ENCODE data around the gene COBLL1. TPM values are rescaled to one million over a fixed set of nuclear protein-coding genes. Genes with fewer than 3 reads are reported as not detected.

Gene COBLL1
- total and polyA plus RNA-seq, 2 experiments from 2014 or later: 19.6 to 33.5 TPM

DNA sequence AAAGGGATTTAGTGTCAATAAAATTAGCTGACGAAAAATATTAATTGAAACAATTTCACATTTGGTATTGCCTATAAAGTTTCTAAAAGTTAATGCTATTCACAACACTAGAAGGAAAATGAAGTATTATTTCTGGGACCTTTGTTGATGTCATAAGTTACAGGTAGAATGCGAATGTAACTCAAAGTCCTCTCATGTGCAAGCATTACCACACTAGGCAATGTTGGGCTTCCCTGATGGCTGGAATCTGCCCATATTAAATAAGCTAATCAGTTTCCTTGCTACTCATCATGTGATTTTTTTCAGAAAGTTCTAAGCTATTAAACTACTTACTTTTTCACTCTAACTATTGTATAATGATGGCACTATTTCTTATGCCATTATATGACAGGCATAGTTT, 44.6 kb downstream of the COBLL1 start:
- Histone ChIP-seq H3K27me3 (peaks cover 63% of the 10 kb centered on the region), H3K27ac (no peak overlapping the region), H3K9me3 (ENCODE audit: low read depth) (no peaks in the 10 kb centered on the region), H3K4me3 (no peak overlapping the region), H3K36me3 (no peaks in the 10 kb centered on the region), H3K4me1 (ENCODE audit: low read depth) (peaks cover 3% of the 10 kb centered on the region)
- DNase-seq (ENCODE audit: low read depth in 1 of 2, low spot score in 1 of 2): no peak
- TF ChIP-seq, protein P1, sequence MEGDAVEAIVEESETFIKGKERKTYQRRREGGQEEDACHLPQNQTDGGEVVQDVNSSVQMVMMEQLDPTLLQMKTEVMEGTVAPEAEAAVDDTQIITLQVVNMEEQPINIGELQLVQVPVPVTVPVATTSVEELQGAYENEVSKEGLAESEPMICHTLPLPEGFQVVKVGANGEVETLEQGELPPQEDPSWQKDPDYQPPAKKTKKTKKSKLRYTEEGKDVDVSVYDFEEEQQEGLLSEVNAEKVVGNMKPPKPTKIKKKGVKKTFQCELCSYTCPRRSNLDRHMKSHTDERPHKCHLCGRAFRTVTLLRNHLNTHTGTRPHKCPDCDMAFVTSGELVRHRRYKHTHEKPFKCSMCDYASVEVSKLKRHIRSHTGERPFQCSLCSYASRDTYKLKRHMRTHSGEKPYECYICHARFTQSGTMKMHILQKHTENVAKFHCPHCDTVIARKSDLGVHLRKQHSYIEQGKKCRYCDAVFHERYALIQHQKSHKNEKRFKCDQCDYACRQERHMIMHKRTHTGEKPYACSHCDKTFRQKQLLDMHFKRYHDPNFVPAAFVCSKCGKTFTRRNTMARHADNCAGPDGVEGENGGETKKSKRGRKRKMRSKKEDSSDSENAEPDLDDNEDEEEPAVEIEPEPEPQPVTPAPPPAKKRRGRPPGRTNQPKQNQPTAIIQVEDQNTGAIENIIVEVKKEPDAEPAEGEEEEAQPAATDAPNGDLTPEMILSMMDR (IDR thresholded peaks at IDR 0.05; ENCODE audit: low read depth, low read length): no peak

- Histone ChIP-seq H3K4me1 (ENCODE audit: low read depth) (peaks cover 3% of the 10 kb centered on the region), H3K27me3 (peaks cover 53% of the 10 kb centered on the region), H3K9me3 (ENCODE audit: low read depth) (no peaks in the 10 kb centered on the region), H3K36me3 (no peaks in the 10 kb centered on the region), H3K27ac (no peak overlapping the region), H3K4me3 (no peak overlapping the region)
- DNase-seq (ENCODE audit: low read depth in 1 of 2, low spot score in 1 of 2): peak in 1 of 2 donors; percentile 7
- TF ChIP-seq, protein P1 (IDR thresholded peaks at IDR 0.05; ENCODE audit: low read depth, low read length): no peak
These were observed 47.0 kb downstream of the COBLL1 start for GRCh38 chr2:164794432-164795231.

GRCh38 chr2:164794016-164794415, 47.6 kb downstream of the COBLL1 start:
- TF ChIP-seq, protein P1 (IDR thresholded peaks at IDR 0.05; ENCODE audit: low read depth, low read length): no peak
- Histone ChIP-seq H3K4me3 (no peak overlapping the region), H3K4me1 (ENCODE audit: low read depth) (peaks cover 3% of the 10 kb centered on the region), H3K27ac (no peak overlapping the region), H3K27me3 (peaks cover 47% of the 10 kb centered on the region), H3K9me3 (ENCODE audit: low read depth) (no peaks in the 10 kb centered on the region), H3K36me3 (no peaks in the 10 kb centered on the region)
- DNase-seq (ENCODE audit: low read depth in 1 of 2, low spot score in 1 of 2): no peak

GRCh38 chr2:164793529-164793928, 48.1 kb downstream of the COBLL1 start:
- TF ChIP-seq, protein P1 (IDR thresholded peaks at IDR 0.05; ENCODE audit: low read depth, low read length): no peak
- Histone ChIP-seq H3K27me3 (peaks cover 44% of the 10 kb centered on the region), H3K27ac (no peak overlapping the region), H3K9me3 (ENCODE audit: low read depth) (no peaks in the 10 kb centered on the region), H3K4me1 (ENCODE audit: low read depth) (peaks cover 3% of the 10 kb centered on the region), H3K4me3 (no peak overlapping the region), H3K36me3 (no peaks in the 10 kb centered on the region)
- no peak for DNase-seq (ENCODE audit: low read depth in 1 of 2, low spot score in 1 of 2)

- H3K9me3 ChIP-seq (ENCODE audit: low read depth): no peaks in the 10 kb centered on the region
- H3K4me1 ChIP-seq (ENCODE audit: low read depth): peaks cover 3% of the 10 kb centered on the region
- H3K27ac ChIP-seq: no peak overlapping the region
- H3K36me3 ChIP-seq: no peaks in the 10 kb centered on the region
- TF ChIP-seq, protein P1 (IDR thresholded peaks at IDR 0.05; ENCODE audit: low read depth, low read length): no peak
- H3K4me3 ChIP-seq: no peak overlapping the region
- peaks cover 34% of the 10 kb centered on the region for H3K27me3 ChIP-seq
- no peak for DNase-seq (ENCODE audit: low read depth in 1 of 2, low spot score in 1 of 2)
These were observed 49.1 kb downstream of the COBLL1 start for GRCh38 chr2:164792316-164793170.
